CD4-positive, alpha-beta T cell treated with Interferon alpha-2 for 1 hour (primary cell): ENCODE measurements around the gene GNAT2.

Experiments used
- DNase-seq, 2 donors: peaks; one replicate each; pipeline ENCODE4 v3.0.0-alpha.2; 2020 to 2022

GNAT2 gene

GRCh38 chr1:109605381-109605780 lies 14.0 kb downstream of the GNAT2 start:
- no peak for DNase-seq

- peak in 1 of 2 donors; percentile 31 for DNase-seq
Observed at GRCh38 chr1:109603229-109603628, 16.2 kb downstream of the GNAT2 start.

- DNase-seq, result no peak
Observed at GRCh38 chr1:109598655-109599054, 20.8 kb downstream of the GNAT2 start.

- DNase-seq, result no peak
Observed at GRCh38 chr1:109598156-109598555, 21.3 kb downstream of the GNAT2 start.

GRCh38 chr1:109595531-109595930 lies 23.9 kb downstream of the GNAT2 start:
- DNase-seq, result no peak

GRCh38 chr1:109592916-109593315 lies 26.5 kb downstream of the GNAT2 start:
- DNase-seq, result no peak

GRCh38 chr1:109589679-109590078 lies 29.7 kb downstream of the GNAT2 start:
- no peak for DNase-seq

- DNase-seq, result no peak
Observed at GRCh38 chr1:109589177-109589576, 30.2 kb downstream of the GNAT2 start.

- DNase-seq, result no peak
Observed at GRCh38 chr1:109586055-109586454, 33.4 kb downstream of the GNAT2 start.

- no peak for DNase-seq
Observed at GRCh38 chr1:109584766-109585165, 34.6 kb downstream of the GNAT2 start.

- no peak for DNase-seq
Observed at GRCh38 chr1:109582021-109582420, 37.4 kb downstream of the GNAT2 start.

GRCh38 chr1:109579491-109579890 lies 39.9 kb downstream of the GNAT2 start:
- DNase-seq, result no peak

- no peak for DNase-seq
Observed at GRCh38 chr1:109578947-109579443, 40.4 kb downstream of the GNAT2 start.

GRCh38 chr1:109573785-109574184 lies 45.6 kb downstream of the GNAT2 start:
- DNase-seq, result no peak

- DNase-seq, result no peak
Observed at GRCh38 chr1:109570414-109570813, 49.0 kb downstream of the GNAT2 start.

- no peak for DNase-seq
Observed at GRCh38 chr1:109569323-109569722, 50.1 kb downstream of the GNAT2 start.

- no peak for DNase-seq
Observed at GRCh38 chr1:109567877-109568672, 51.3 kb downstream of the GNAT2 start.

- no peak for DNase-seq
Observed at GRCh38 chr1:109566982-109567381, 52.4 kb downstream of the GNAT2 start.

- no peak for DNase-seq
Observed at GRCh38 chr1:109565241-109565640, 54.2 kb downstream of the GNAT2 start.

GRCh38 chr1:109564194-109564878 lies 55.1 kb downstream of the GNAT2 start:
- DNase-seq, result no peak

- DNase-seq, result no peak
Observed at GRCh38 chr1:109559995-109560394, 59.4 kb downstream of the GNAT2 start.

- DNase-seq, result no peak
Observed at GRCh38 chr1:109557520-109557919, 61.9 kb downstream of the GNAT2 start.

- DNase-seq, result no peak
Observed at GRCh38 chr1:109556563-109556962, 62.9 kb downstream of the GNAT2 start.
